Upper lobe of left lung (tissue), 6 donors: Measurements from ENCODE around the gene ORM2. TPM values are rescaled to one million over a fixed set of nuclear protein-coding genes. Genes with fewer than 3 reads are reported as not detected.

ENCODE experiments used
- ATAC-seq, 2 donors: fragments of 200-7000 bp; cut with Tn5 transposase; one replicate each; pipeline ENCODE4 v1.9.1; 2022; ENCODE audit warnings: mild to moderate bottlenecking in 2 of 2, moderate library complexity in 2 of 2; ENCODE audit not compliant: low FRiP score in 2 of 2
- DNase-seq, 2 donors: peaks; one replicate each; pipeline ENCODE4 v3.0.0-alpha.2; 2019 to 2020
- H3K27ac ChIP-seq, 4 donors: fragments of 200-600 bp; sonication (generic); one replicate each; pipeline ENCODE4 v1.5.1; 2016 to 2019
- H3K27me3 ChIP-seq, 4 donors: fragments of 200-600 bp; sonication (generic); one replicate each; pipeline ENCODE4 v1.5.1; 2017 to 2019
- H3K36me3 ChIP-seq, 4 donors: fragments of 200-600 bp; sonication (generic); one replicate each; pipeline ENCODE4 v1.5.1; 2016 to 2019
- H3K4me1 ChIP-seq, 4 donors: fragments of 200-600 bp; sonication (generic); one replicate each; pipeline ENCODE4 v1.5.1; 2018 to 2019
- H3K4me3 ChIP-seq, 4 donors: fragments of 200-600 bp; sonication (generic); one replicate each; pipeline ENCODE4 v1.5.1; 2017 to 2019; ENCODE audit warnings: mild to moderate bottlenecking in 2 of 4, moderate library complexity in 1 of 4
- H3K9me3 ChIP-seq, 4 donors: fragments of 200-600 bp; sonication (generic); one replicate each; pipeline ENCODE4 v1.5.1; 2018 to 2019
- CTCF ChIP-seq, 6 experiments: fragments of 450-650 bp in 4 of 6; fragments of 200-600 bp in 2 of 6; sonication (generic) in 2 of 6; IDR thresholded peaks; one replicate each; pipeline ENCODE4 v1.5.1; 2016 to 2019; ENCODE audit warnings: antibody characterized with exemption in 6 of 6
- EP300 ChIP-seq, 4 donors: sonication (generic); formaldehyde crosslinking; IDR thresholded peaks; one replicate each; pipeline ENCODE4 v1.5.1; 2017; ENCODE audit warnings: antibody characterized with exemption in 4 of 4, control low read depth in 2 of 4
- POLR2A ChIP-seq, 4 donors: fragments of 450-650 bp; IDR thresholded peaks; one replicate each; pipeline ENCODE4 v1.5.1; 2016 to 2017; ENCODE audit warnings: antibody characterized with exemption in 4 of 4, mild to moderate bottlenecking in 2 of 4
- POLR2AphosphoS5 ChIP-seq, 2 donors: sonication (generic); formaldehyde crosslinking; IDR thresholded peaks; one replicate each; pipeline ENCODE4 v1.5.1; 2017; ENCODE audit warnings: antibody characterized with exemption in 2 of 2
- WGBS, 2 donors: methylation state at CpG; one replicate each; pipeline ENCODE4 v1.1.5; 2017 to 2018; 5-methylcytosine and 5-hydroxymethylcytosine counted together
- total RNA-seq, 6 donors: library from RNA; depleted of rRNA in 4 of 6; stranded (reverse); fragments of >200 nt in 4 of 6; gene quantifications; one replicate each; pipeline versions ENCODE4 v1.1.0 to v1.2.1, GENCODE V29; 2016 to 2021
- donor health status: DM: no; HTN: no; CAD: no; lungs with moderate emphysema.
- donor health status: DM: no; HTN: yes; CAD: no; lungs with severe emphysema.

The ORM2 gene
- total RNA-seq, 6 donors from 2014 or later = 2.2 to 5.5 (median 4.0) TPM; not detected in 2

DNA sequence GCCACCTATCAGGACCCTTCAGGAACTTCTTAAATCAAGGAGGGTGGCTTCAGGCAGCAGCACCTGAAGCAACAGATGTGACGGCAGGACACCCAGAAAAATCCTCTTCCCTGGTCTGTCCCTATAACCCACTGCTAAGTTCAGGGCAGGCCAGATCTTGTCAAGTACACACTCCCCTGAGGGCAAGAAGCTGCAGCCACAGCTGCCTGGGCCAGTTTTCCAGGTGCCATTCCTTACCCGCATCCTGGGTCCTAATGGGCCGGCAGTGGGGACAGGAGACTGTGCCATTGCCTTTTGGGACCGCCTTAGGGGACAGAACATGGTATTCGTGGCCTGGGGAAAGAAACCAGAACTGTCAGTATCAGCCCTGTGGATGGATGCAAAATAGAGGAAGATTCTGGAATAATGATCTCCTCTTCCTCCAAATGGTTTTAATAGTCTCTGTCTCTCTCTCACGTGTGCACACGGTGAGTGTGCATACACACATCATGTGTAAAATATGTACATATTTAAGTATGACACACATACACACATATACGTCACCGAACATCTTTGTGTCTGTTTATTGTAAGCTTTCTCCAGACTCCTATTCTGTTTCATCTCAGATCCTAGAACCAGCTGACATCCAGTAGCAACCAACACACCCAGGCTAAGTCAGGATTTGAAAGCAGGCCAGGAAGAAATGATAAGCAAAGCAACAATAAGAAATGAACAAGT, 14.0 kb downstream of the ORM2 start:
- ATAC-seq (no peak), DNase-seq (no peak)
- Histone ChIP-seq H3K4me1 (peaks cover 3 to 4% (median 3%) of the 10 kb centered on the region in 4 donors), H3K4me3 (no peak overlapping the region), H3K36me3 (peaks cover 53 to 100% (median 95%) of the 10 kb centered on the region in 4 donors), H3K27me3 (no peaks in the 10 kb centered on the region), H3K9me3 (no peaks in the 10 kb centered on the region), H3K27ac (no peak overlapping the region)
- 90 to 94% methylated on average over 8 to 9 of the region's 9 CpGs for WGBS, 2 donors
- no peak for TF ChIP-seq CTCF (IDR thresholded peaks at IDR 0.05)
- TF ChIP-seq EP300 (IDR thresholded peaks at IDR 0.05) = no peak
- TF ChIP-seq POLR2A (IDR thresholded peaks at IDR 0.05) = no peak
- TF ChIP-seq POLR2AphosphoS5 (IDR thresholded peaks at IDR 0.05) = no peak

DNA sequence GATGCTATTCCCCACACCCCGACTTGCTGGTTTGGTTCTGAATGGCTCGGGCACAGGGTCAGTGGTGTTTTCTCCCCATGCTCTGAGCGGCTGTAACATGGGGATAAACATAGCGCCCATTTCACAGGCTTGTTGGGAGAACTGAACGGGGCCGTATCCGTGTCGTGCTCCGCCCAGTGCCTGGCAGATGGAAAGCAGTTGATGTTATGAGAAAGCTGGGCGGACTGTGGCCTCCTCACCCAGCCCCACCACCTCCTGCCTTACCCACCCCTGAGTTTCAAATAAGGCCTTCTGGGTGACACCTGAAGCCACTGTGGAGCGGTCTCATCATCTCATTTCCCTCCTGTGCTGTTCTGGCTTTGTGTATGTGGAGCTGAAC, 14.5 kb downstream of the ORM2 start:
- H3K27ac ChIP-seq = no peak overlapping the region
- TF ChIP-seq CTCF (IDR thresholded peaks at IDR 0.05) (no peak), POLR2AphosphoS5 (IDR thresholded peaks at IDR 0.05) (no peak), EP300 (IDR thresholded peaks at IDR 0.05) (no peak), POLR2A (IDR thresholded peaks at IDR 0.05) (no peak)
- ATAC-seq = no peak
- H3K36me3 ChIP-seq = peaks cover 53 to 100% (median 95%) of the 10 kb centered on the region in 4 donors
- no peaks in the 10 kb centered on the region for H3K9me3 ChIP-seq
- 94 to 95% methylated on average over 11 of the region's 11 CpGs for WGBS, 2 donors
- no peak overlapping the region for H3K4me3 ChIP-seq
- no peak for DNase-seq
- H3K27me3 ChIP-seq = no peaks in the 10 kb centered on the region
- H3K4me1 ChIP-seq = peaks cover 7 to 9% (median 8%) of the 10 kb centered on the region in 4 donors

DNA sequence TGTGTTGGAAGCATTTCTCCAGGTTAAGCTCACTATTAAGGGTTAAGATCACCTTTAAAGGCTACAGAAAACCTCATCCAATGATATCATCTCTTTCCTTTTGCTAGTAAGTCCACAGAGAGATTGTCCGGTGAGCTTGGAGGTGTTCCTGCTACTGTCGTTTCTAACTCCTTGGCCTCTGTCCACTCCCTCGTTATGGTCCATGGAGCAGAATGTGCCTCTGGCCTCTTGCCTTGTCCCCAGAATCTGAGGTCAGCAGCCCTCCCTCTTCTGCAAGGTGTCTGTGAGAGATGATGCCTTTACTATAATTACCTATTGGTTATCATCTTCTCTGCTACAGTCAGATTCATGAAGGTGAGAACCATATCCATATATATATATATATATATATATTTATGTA, 15.0 kb downstream of the ORM2 start:
- Histone ChIP-seq H3K4me1 (peaks cover 12 to 14% (median 14%) of the 10 kb centered on the region in 4 donors), H3K36me3 (peaks cover 53 to 100% (median 95%) of the 10 kb centered on the region in 4 donors), H3K27me3 (no peaks in the 10 kb centered on the region), H3K9me3 (no peaks in the 10 kb centered on the region), H3K27ac (no peak overlapping the region), H3K4me3 (no peak overlapping the region)
- no peak for TF ChIP-seq POLR2A (IDR thresholded peaks at IDR 0.05)
- no peak for TF ChIP-seq POLR2AphosphoS5 (IDR thresholded peaks at IDR 0.05)
- TF ChIP-seq CTCF (IDR thresholded peaks at IDR 0.05) = no peak
- TF ChIP-seq EP300 (IDR thresholded peaks at IDR 0.05) = no peak
- ATAC-seq = no peak
- WGBS, 2 donors = 68 to 76% methylated on average over 3 of the region's 3 CpGs
- DNase-seq = no peak

GRCh38 chr9:114345493-114346065, 15.9 kb downstream of the ORM2 start:
- WGBS, 2 donors = 91 to 94% methylated on average over 7 of the region's 7 CpGs
- TF ChIP-seq CTCF (IDR thresholded peaks at IDR 0.05) (no peak), POLR2AphosphoS5 (IDR thresholded peaks at IDR 0.05) (no peak), POLR2A (IDR thresholded peaks at IDR 0.05) (no peak), EP300 (IDR thresholded peaks at IDR 0.05) (no peak)

More at GRCh38 chr9:114345493-114346065, 15.9 kb downstream of the ORM2 start:
- Histone ChIP-seq H3K4me3 (no peak overlapping the region), H3K9me3 (no peaks in the 10 kb centered on the region), H3K27me3 (no peaks in the 10 kb centered on the region), H3K27ac (no peak overlapping the region), H3K4me1 (peaks cover 14 to 20% (median 17%) of the 10 kb centered on the region in 4 donors), H3K36me3 (peaks cover 50 to 100% (median 95%) of the 10 kb centered on the region in 4 donors)
- no peak for DNase-seq
- ATAC-seq = no peak
